Pons (tissue), 1 donor: ENCODE measurements around the gene SPDEF.

Source experiments
- DNase-seq: peaks from one replicate; pipeline ENCODE4 v3.0.0-alpha.2; 2016; ENCODE audit warnings: low spot score

SPDEF gene

GRCh38 chr6:34556031-34556471 lies at the start of gene SPDEF:
SPDEF (minus strand) TSS chr6:34556329; CDS start chr6:34544455, 11,874 bp downstream.
- no peak for DNase-seq

GRCh38 chr6:34603707-34604106 lies 47.6 kb upstream of the SPDEF start:
- DNase-seq, result no peak

GRCh38 chr6:34602318-34603111 lies 46.4 kb upstream of the SPDEF start:
- no peak for DNase-seq

GRCh38 chr6:34601706-34602105 lies 45.6 kb upstream of the SPDEF start:
- DNase-seq, result peak; percentile 54

GRCh38 chr6:34600796-34601195 lies 44.7 kb upstream of the SPDEF start:
- DNase-seq, result no peak

- DNase-seq, result no peak
Measured at GRCh38 chr6:34600101-34600500, 44.0 kb upstream of the SPDEF start.

- peak; percentile 15 for DNase-seq
Measured at GRCh38 chr6:34598712-34599111, 42.6 kb upstream of the SPDEF start.

- DNase-seq, result no peak
Measured at GRCh38 chr6:34597605-34598353, 41.6 kb upstream of the SPDEF start.

GRCh38 chr6:34596798-34597197 lies 40.7 kb upstream of the SPDEF start:
- DNase-seq, result no peak

GRCh38 chr6:34595332-34596184 lies 39.4 kb upstream of the SPDEF start:
- DNase-seq, result no peak

GRCh38 chr6:34593701-34594100 lies 37.6 kb upstream of the SPDEF start:
- DNase-seq, result no peak

GRCh38 chr6:34592208-34592952 lies 36.3 kb upstream of the SPDEF start:
- DNase-seq, result no peak

- no peak for DNase-seq
Measured at GRCh38 chr6:34589691-34590090, 33.6 kb upstream of the SPDEF start.

GRCh38 chr6:34589140-34589539 lies 33.0 kb upstream of the SPDEF start:
- DNase-seq, result no peak

GRCh38 chr6:34587851-34588250 lies 31.7 kb upstream of the SPDEF start:
- no peak for DNase-seq

GRCh38 chr6:34587325-34587724 lies 31.2 kb upstream of the SPDEF start:
- no peak for DNase-seq

GRCh38 chr6:34586327-34587040 lies 30.4 kb upstream of the SPDEF start:
- no peak for DNase-seq

GRCh38 chr6:34585512-34586061 lies 29.5 kb upstream of the SPDEF start:
- no peak for DNase-seq

- no peak for DNase-seq
Measured at GRCh38 chr6:34585108-34585507, 29.0 kb upstream of the SPDEF start.

GRCh38 chr6:34584694-34585093 lies 28.6 kb upstream of the SPDEF start:
- DNase-seq, result no peak
